Smooth muscle cell (in vitro differentiated cells): Measurements from ENCODE around the gene PKP4. TPM values are rescaled to one million over a fixed set of nuclear protein-coding genes. Genes with fewer than 3 reads are reported as not detected.

ENCODE experiments used
- DNase-seq: peaks from one replicate; lab custom pipeline; 2025; ENCODE audit not compliant: unreplicated experiment; lab: John Stamatoyannopoulos, UW
- H2AFZ ChIP-seq: fragments of 200-600 bp; sonication (generic); 2 replicates; pipeline ENCODE4 v1.6.0; 2016; ENCODE audit warnings: antibody characterized with exemption, low read depth, mild to moderate bottlenecking
- H3F3A ChIP-seq: fragments of 200-600 bp; sonication (generic); 2 replicates; pipeline ENCODE4 v1.6.0; 2017; ENCODE audit warnings: antibody characterized with exemption, low read depth
- H3K27ac ChIP-seq: fragments of 200-600 bp; sonication (generic); 2 replicates; pipeline ENCODE4 v1.5.1; 2016; ENCODE audit warnings: low read depth, mild to moderate bottlenecking
- H3K27me3 ChIP-seq: fragments of 200-600 bp; sonication (generic); 2 replicates; pipeline ENCODE4 v1.6.1; 2016; ENCODE audit warnings: low read depth, mild to moderate bottlenecking
- H3K36me3 ChIP-seq: fragments of 200-600 bp; sonication (generic); 2 replicates; pipeline ENCODE4 v1.5.1; 2016; ENCODE audit warnings: low read depth
- H3K4me1 ChIP-seq: fragments of 200-600 bp; sonication (generic); 2 replicates; pipeline ENCODE4 v1.5.1; 2016; ENCODE audit warnings: low read depth
- H3K4me2 ChIP-seq: fragments of 200-600 bp; sonication (generic); 2 replicates; pipeline ENCODE4 v1.6.0; 2016; ENCODE audit warnings: mild to moderate bottlenecking
- H3K4me3 ChIP-seq: fragments of 200-600 bp; sonication (generic); 2 replicates; pipeline ENCODE4 v1.5.1; 2016; ENCODE audit warnings: mild to moderate bottlenecking
- H3K79me2 ChIP-seq: fragments of 200-600 bp; sonication (generic); 2 replicates; pipeline ENCODE4 v1.6.0; 2016; ENCODE audit warnings: low read depth, mild to moderate bottlenecking
- H3K9ac ChIP-seq: fragments of 200-600 bp; sonication (generic); 2 replicates; pipeline ENCODE4 v1.6.0; 2016; ENCODE audit warnings: low read depth
- H3K9me3 ChIP-seq: fragments of 200-600 bp; sonication (generic); replicated peaks from 2 replicates; pipeline ENCODE4 v1.5.1; 2016; ENCODE audit warnings: low read depth
- H4K20me1 ChIP-seq: fragments of 200-600 bp; sonication (generic); 2 replicates; pipeline ENCODE4 v1.6.0; 2016; ENCODE audit warnings: low read depth
- CTCF ChIP-seq: fragments of 200-600 bp; sonication (generic); IDR thresholded peaks from 2 replicates; pipeline ENCODE4 v1.5.1; 2017; ENCODE audit warnings: borderline replicate concordance, mild to moderate bottlenecking, antibody characterized with exemption; ENCODE audit not compliant: insufficient read depth, poor library complexity, severe bottlenecking
- WGBS: methylation state at CpG from one replicate; pipeline ENCODE4 v1.1.7; 2016; ENCODE audit warnings: low lambda C conversion rate; 5-methylcytosine and 5-hydroxymethylcytosine counted together
- polyA plus RNA-seq: library from polyadenylated mRNA; unstranded; fragments of >200 nt; fragmentation: Nextera tagmentation; extraction: Ambion mirVana; gene quantifications from 2 replicates; pipeline ENCODE4 v1.2.1, GENCODE V29; 2016
- total RNA-seq: library from RNA; depleted of rRNA; stranded (reverse); fragments of >200 nt; gene quantifications from 2 replicates; pipeline ENCODE4 v1.2.3, GENCODE V29; 2014

PKP4 gene
- total and polyA plus RNA-seq, 2 experiments from 2014 or later, result 2.4 to 14.0 TPM

- 37% methylated on average over 2 of the region's 2 CpGs for WGBS
Observed at GRCh38 chr2:158620656-158621055, 163.9 kb downstream of the PKP4 start.

GRCh38 chr2:158624071-158624667, 167.4 kb downstream of the PKP4 start:
- H3K79me2 ChIP-seq, result no peaks in the 10 kb centered on the region
- H3K4me2 ChIP-seq, result no peak overlapping the region
- H3K27me3 ChIP-seq, result no peaks in the 10 kb centered on the region
- H2AFZ ChIP-seq, result no peak overlapping the region
- no peak overlapping the region for H3K9ac ChIP-seq
- no peak for TF ChIP-seq CTCF
- no peak overlapping the region for H3K4me3 ChIP-seq
- H3K36me3 ChIP-seq, result no peaks in the 10 kb centered on the region
- no peaks in the 10 kb centered on the region for H3F3A ChIP-seq
- no peak overlapping the region for H3K27ac ChIP-seq
- H4K20me1 ChIP-seq, result no peaks in the 10 kb centered on the region
- WGBS, result over 99% methylated on average over 3 of the region's 3 CpGs
- H3K9me3 ChIP-seq, result no peaks in the 10 kb centered on the region
- no peak for DNase-seq
- peaks cover under 1% of the 10 kb centered on the region for H3K4me1 ChIP-seq

More at GRCh38 chr2:158620656-158621055, 163.9 kb downstream of the PKP4 start:
- H3K9ac ChIP-seq, result no peak overlapping the region
- no peak overlapping the region for H2AFZ ChIP-seq
- H3K79me2 ChIP-seq, result no peaks in the 10 kb centered on the region
- no peaks in the 10 kb centered on the region for H4K20me1 ChIP-seq
- no peak overlapping the region for H3K4me3 ChIP-seq
- no peak overlapping the region for H3K27ac ChIP-seq
- H3K4me2 ChIP-seq, result no peak overlapping the region
- H3K36me3 ChIP-seq, result no peaks in the 10 kb centered on the region
- H3K4me1 ChIP-seq, result peaks cover 6% of the 10 kb centered on the region
- H3F3A ChIP-seq, result peaks cover 5% of the 10 kb centered on the region
- no peaks in the 10 kb centered on the region for H3K9me3 ChIP-seq
- TF ChIP-seq CTCF, result no peak
- DNase-seq, result no peak
- H3K27me3 ChIP-seq, result no peaks in the 10 kb centered on the region

- WGBS, result 98% methylated on average over 19 of the region's 19 CpGs
- no peaks in the 10 kb centered on the region for H3K27me3 ChIP-seq
- H3K9me3 ChIP-seq, result no peaks in the 10 kb centered on the region
- DNase-seq, result no peak
- no peaks in the 10 kb centered on the region for H3K79me2 ChIP-seq
- H3K36me3 ChIP-seq, result no peaks in the 10 kb centered on the region
- no peak overlapping the region for H3K4me2 ChIP-seq
- H3K27ac ChIP-seq, result no peak overlapping the region
- H2AFZ ChIP-seq, result no peak overlapping the region
- H3F3A ChIP-seq, result no peaks in the 10 kb centered on the region
- no peak overlapping the region for H3K4me3 ChIP-seq
- H3K9ac ChIP-seq, result no peak overlapping the region
- no peaks in the 10 kb centered on the region for H3K4me1 ChIP-seq
- no peaks in the 10 kb centered on the region for H4K20me1 ChIP-seq
- TF ChIP-seq CTCF, result no peak
Observed at GRCh38 chr2:158624961-158625360, 168.2 kb downstream of the PKP4 start.

GRCh38 chr2:158629116-158629515, 172.4 kb downstream of the PKP4 start:
- H3K27ac ChIP-seq, result no peak overlapping the region
- no peaks in the 10 kb centered on the region for H3F3A ChIP-seq
- no peak overlapping the region for H3K4me3 ChIP-seq
- no peak overlapping the region for H3K4me2 ChIP-seq
- no peaks in the 10 kb centered on the region for H3K79me2 ChIP-seq
- no peak overlapping the region for H3K9ac ChIP-seq
- H3K9me3 ChIP-seq, result no peaks in the 10 kb centered on the region
- DNase-seq, result no peak
- H3K4me1 ChIP-seq, result no peaks in the 10 kb centered on the region
- H3K27me3 ChIP-seq, result no peaks in the 10 kb centered on the region
- H4K20me1 ChIP-seq, result no peaks in the 10 kb centered on the region
- no peak for TF ChIP-seq CTCF
- 91% methylated on average over 5 of the region's 5 CpGs for WGBS
- H3K36me3 ChIP-seq, result peaks cover 4% of the 10 kb centered on the region
- no peak overlapping the region for H2AFZ ChIP-seq
